Liver (tissue), 3 donors: Measurements from ENCODE around the gene BICDL1.

Source experiments
- CTCF ChIP-seq: fragments of 150-350 bp; IDR thresholded peaks from 2 replicates; pipeline ENCODE4 v1.5.1; 2017; ENCODE audit warnings: improper control_type of control experiment, low read depth, low read length; ENCODE audit not compliant: missing input control
- FOXA1 ChIP-seq: IDR thresholded peaks from 2 replicates; pipeline ENCODE4 v1.6.1; 2016; ENCODE audit warnings: antibody characterized with exemption
- JUND ChIP-seq, 2 donors: IDR thresholded peaks; 2 replicates each; pipeline ENCODE4 v1.6.1; 2016; ENCODE audit warnings: antibody characterized with exemption in 2 of 2
- REST ChIP-seq: IDR thresholded peaks from 2 replicates; pipeline ENCODE4 v1.6.1; 2016; ENCODE audit warnings: antibody characterized with exemption, mild to moderate bottlenecking
- RXRA ChIP-seq, 2 donors: IDR thresholded peaks; 2 replicates each; pipeline ENCODE4 v1.6.1; 2017 to 2018; ENCODE audit warnings: antibody characterized with exemption in 2 of 2, mild to moderate bottlenecking in 1 of 2
- SP1 ChIP-seq: IDR thresholded peaks from 2 replicates; pipeline ENCODE4 v1.6.1; 2018; ENCODE audit warnings: antibody characterized with exemption, mild to moderate bottlenecking
- TAF1 ChIP-seq: conservative IDR thresholded peaks from 2 replicates; pipeline ENCODE4 v1.6.1; 2016; ENCODE audit warnings: antibody characterized with exemption, mild to moderate bottlenecking
- YY1 ChIP-seq: IDR thresholded peaks from 2 replicates; pipeline ENCODE4 v1.6.1; 2016; ENCODE audit warnings: antibody characterized with exemption, mild to moderate bottlenecking
- ZBTB33 ChIP-seq: IDR thresholded peaks from 2 replicates; pipeline ENCODE4 v1.6.1; 2016; ENCODE audit warnings: antibody characterized with exemption
- donor health status: healthy.
- donor health status: healthy.

DNA sequence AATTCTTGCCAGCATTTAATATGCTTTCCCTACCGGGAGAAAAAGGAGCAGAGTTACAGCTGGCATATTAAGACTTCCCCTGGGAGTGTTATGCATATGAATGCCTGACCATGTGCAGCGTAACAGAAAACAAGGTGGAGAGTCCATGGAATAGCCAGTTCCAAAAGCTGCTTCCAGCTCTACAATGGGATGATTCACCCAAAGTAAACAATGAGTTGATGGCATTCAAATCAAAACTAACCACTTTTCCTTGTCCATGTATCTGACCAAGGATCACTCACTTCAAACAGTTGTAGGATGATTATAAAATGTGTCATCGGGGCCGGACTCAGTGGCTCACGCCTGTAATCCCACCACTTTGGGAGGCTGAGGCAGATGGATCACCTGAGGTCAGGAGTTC is 48.1 kb upstream of the BICDL1 start:
- no peak for TF ChIP-seq CTCF
- no peak for TF ChIP-seq REST
- no peak for TF ChIP-seq SP1
- no peak for TF ChIP-seq JUND (IDR thresholded peaks at IDR 0.05)
- TF ChIP-seq YY1: no peak
- no peak for TF ChIP-seq RXRA (IDR thresholded peaks at IDR 0.05)
- no peak for TF ChIP-seq FOXA1
- no peak for TF ChIP-seq TAF1
- no peak for TF ChIP-seq ZBTB33
